Endothelial cell of coronary artery (primary cell): ENCODE results near the gene CCND3. TPM values are rescaled to one million over a fixed set of nuclear protein-coding genes. Genes with fewer than 3 reads are reported as not detected.

Experiments used
- total RNA-seq: library from RNA; depleted of rRNA; stranded (reverse); fragments of >200 nt; gene quantifications from 2 replicates; pipeline ENCODE4 v1.2.3, GENCODE V29; 2014

CCND3 gene
- 40.9 and 76.5 TPM in 2 replicates for total RNA-seq

GRCh38 chr6:41941280-41942066, at the start of gene CCND3:
CCND3 (minus strand) TSS chr6:41941808; CDS start chr6:41941649, 159 bp downstream.

GRCh38 chr6:41920921-41921711, 20.5 kb downstream of the CCND3 start, which contains the start of the genes BYSL and MED20:
BYSL (plus strand) TSS chr6:41921499; CDS start chr6:41921563, 64 bp downstream.
MED20 (minus strand) TSS chr6:41921139; CDS start chr6:41921018, 121 bp downstream.

GRCh38 chr6:41895300-41896233, 46.0 kb downstream of the CCND3 start, which contains the start of gene USP49:
USP49 (minus strand) TSS chr6:41895375; CDS start chr6:41806983, 88,392 bp downstream.

Other genes starting within 250 kb of the CCND3 start
- 2.3 and 3.4 TPM in 2 replicates for gene TFEB, start 206.2 kb downstream of the CCND3 start, total RNA-seq
- gene PGC, start 194.4 kb downstream of the CCND3 start, total RNA-seq, result not detected in 2 replicates
- 0.63 and 1.1 TPM in 2 replicates for gene FRS3, start 161.9 kb downstream of the CCND3 start, total RNA-seq
- 1.3 and 2.0 TPM in 2 replicates for gene PRICKLE4, start 161.0 kb downstream of the CCND3 start, total RNA-seq
- gene TOMM6, start 154.1 kb downstream of the CCND3 start, total RNA-seq, result 48.6 and 75.1 TPM in 2 replicates
- 1.7 and 2.8 TPM in 2 replicates for gene USP49, start 46.4 kb downstream of the CCND3 start, total RNA-seq
- gene MED20, start 20.7 kb downstream of the CCND3 start, total RNA-seq, result 28.0 and 30.4 TPM in 2 replicates
- 33.1 and 41.8 TPM in 2 replicates for gene BYSL, start 20.3 kb downstream of the CCND3 start, total RNA-seq
- gene TAF8, start 108.7 kb upstream of the CCND3 start, total RNA-seq, result 15.2 and 20.6 TPM in 2 replicates
- gene C6orf132, start 200.8 kb upstream of the CCND3 start, total RNA-seq, result 0.85 TPM in 1 of 2 replicates, not detected in the other
- not detected in 2 replicates for gene GUCA1A, start 231.6 kb upstream of the CCND3 start, total RNA-seq